KMS-11 (cell line): ENCODE results near the gene ZC3H10.

Experiments used
- H2AFZ ChIP-seq: fragments of 200-600 bp; sonication (generic); 2 replicates; pipeline ENCODE4 v1.6.1; 2016; ENCODE audit warnings: antibody characterized with exemption, mixed run types, low read depth
- H3K27ac ChIP-seq: fragments of 200-600 bp; sonication (generic); 2 replicates; pipeline ENCODE4 v1.6.1; 2016; ENCODE audit warnings: mild to moderate bottlenecking, mixed run types
- H3K27me3 ChIP-seq: fragments of 200-600 bp; sonication (generic); 2 replicates; pipeline ENCODE4 v1.6.1; 2017; ENCODE audit warnings: mild to moderate bottlenecking, low read depth, mixed run types, moderate library complexity; ENCODE audit not compliant: insufficient read depth
- H3K36me3 ChIP-seq: fragments of 200-600 bp; sonication (generic); 2 replicates; pipeline ENCODE4 v1.6.1; 2017; ENCODE audit warnings: mild to moderate bottlenecking, mixed run types; ENCODE audit not compliant: insufficient read depth
- H3K4me1 ChIP-seq: fragments of 200-600 bp; sonication (generic); 2 replicates; pipeline ENCODE4 v1.6.1; 2016; ENCODE audit warnings: mild to moderate bottlenecking, low read depth, mixed run types; ENCODE audit not compliant: poor library complexity, severe bottlenecking
- H3K4me2 ChIP-seq: fragments of 200-600 bp; sonication (generic); 2 replicates; pipeline ENCODE4 v1.7.0; 2016; ENCODE audit warnings: mild to moderate bottlenecking, mixed run types
- H3K4me3 ChIP-seq: fragments of 200-600 bp; sonication (generic); IDR thresholded peaks from 2 replicates; pipeline ENCODE4 v1.6.1; 2017; ENCODE audit warnings: low read depth, low read length, mixed read lengths; ENCODE audit not compliant: insufficient read depth
- H3K79me2 ChIP-seq: fragments of 200-600 bp; sonication (generic); 2 replicates; pipeline ENCODE4 v1.6.1; 2016; ENCODE audit warnings: low read depth, mixed run types; ENCODE audit not compliant: insufficient read depth
- H3K9ac ChIP-seq: fragments of 200-600 bp; sonication (generic); 2 replicates; pipeline ENCODE4 v1.6.1; 2016; ENCODE audit warnings: mild to moderate bottlenecking, mixed run types
- H4K20me1 ChIP-seq: fragments of 200-600 bp; sonication (generic); 2 replicates; pipeline ENCODE4 v1.6.1; 2016; ENCODE audit warnings: mild to moderate bottlenecking, mixed run types; ENCODE audit not compliant: insufficient read depth
- TF ChIP-seq, protein P1 (sequence below): fragments of 200-600 bp; sonication (generic); conservative IDR thresholded peaks from 2 replicates; pipeline ENCODE4 v1.6.1; 2017; ENCODE audit warnings: low read depth, mild to moderate bottlenecking, antibody characterized with exemption, low read length, moderate library complexity, mixed read lengths

ZC3H10 gene

DNA sequence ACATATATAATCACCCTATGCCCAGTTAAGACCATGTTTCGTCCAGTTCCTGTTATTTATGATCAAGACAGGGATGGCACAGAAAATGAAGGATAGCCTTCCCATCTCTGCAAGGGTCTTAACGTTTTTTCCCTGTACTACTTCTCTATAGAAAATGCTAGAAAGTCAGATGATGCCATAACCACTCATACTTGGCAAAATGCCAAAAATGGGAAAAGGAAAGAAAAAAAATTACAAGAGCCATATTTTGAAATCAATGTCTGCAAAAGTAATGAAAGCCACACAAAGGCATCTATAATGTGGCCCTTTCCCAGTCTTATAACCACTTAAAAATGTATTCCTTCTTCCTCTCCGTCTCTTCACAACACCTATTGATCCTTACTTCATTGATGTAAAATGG, 32.5 kb downstream of the ZC3H10 start:
- Histone ChIP-seq H3K9ac (no peak overlapping the region), H2AFZ (no peak overlapping the region), H4K20me1 (no peaks in the 10 kb centered on the region), H3K36me3 (no peaks in the 10 kb centered on the region), H3K4me2 (peak overlapping the region; percentile 52), H3K27me3 (no peaks in the 10 kb centered on the region), H3K79me2 (no peaks in the 10 kb centered on the region), H3K4me1 (peaks cover 37% of the 10 kb centered on the region), H3K27ac (peak overlapping the region; percentile 89; the same call in 1 of the 2 replicates), H3K4me3 (no peak overlapping the region)
- TF ChIP-seq, protein P1, sequence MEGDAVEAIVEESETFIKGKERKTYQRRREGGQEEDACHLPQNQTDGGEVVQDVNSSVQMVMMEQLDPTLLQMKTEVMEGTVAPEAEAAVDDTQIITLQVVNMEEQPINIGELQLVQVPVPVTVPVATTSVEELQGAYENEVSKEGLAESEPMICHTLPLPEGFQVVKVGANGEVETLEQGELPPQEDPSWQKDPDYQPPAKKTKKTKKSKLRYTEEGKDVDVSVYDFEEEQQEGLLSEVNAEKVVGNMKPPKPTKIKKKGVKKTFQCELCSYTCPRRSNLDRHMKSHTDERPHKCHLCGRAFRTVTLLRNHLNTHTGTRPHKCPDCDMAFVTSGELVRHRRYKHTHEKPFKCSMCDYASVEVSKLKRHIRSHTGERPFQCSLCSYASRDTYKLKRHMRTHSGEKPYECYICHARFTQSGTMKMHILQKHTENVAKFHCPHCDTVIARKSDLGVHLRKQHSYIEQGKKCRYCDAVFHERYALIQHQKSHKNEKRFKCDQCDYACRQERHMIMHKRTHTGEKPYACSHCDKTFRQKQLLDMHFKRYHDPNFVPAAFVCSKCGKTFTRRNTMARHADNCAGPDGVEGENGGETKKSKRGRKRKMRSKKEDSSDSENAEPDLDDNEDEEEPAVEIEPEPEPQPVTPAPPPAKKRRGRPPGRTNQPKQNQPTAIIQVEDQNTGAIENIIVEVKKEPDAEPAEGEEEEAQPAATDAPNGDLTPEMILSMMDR, result no peak

DNA sequence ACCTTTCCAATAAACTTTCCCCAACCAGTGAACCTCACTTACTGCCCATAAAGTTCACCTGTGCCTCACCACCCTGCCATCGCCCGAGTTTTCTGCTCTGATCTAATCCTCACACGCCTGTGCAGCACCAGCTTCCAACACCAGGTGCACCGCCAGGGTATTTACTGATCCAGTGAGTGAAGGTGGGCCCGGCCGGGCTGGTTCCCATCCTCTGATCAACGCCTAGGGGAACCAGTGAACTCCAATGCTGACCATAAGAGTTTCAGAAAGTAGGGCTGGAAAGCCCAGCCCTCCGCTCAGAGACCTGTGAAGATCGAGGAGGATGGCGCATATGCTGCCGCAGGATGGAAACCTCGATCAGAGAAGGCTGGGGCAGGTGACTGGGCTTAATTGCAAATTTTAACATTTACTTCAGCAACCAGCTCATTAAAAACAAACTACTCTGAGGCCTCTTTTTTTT, 33.6 kb downstream of the ZC3H10 start:
- Histone ChIP-seq H2AFZ (peak overlapping the region; percentile 53), H3K36me3 (no peaks in the 10 kb centered on the region), H3K4me2 (peak overlapping the region; percentile 52), H3K4me1 (peaks cover 39% of the 10 kb centered on the region), H3K27me3 (no peaks in the 10 kb centered on the region), H3K27ac (peak overlapping the region; percentile 89), H4K20me1 (no peaks in the 10 kb centered on the region), H3K79me2 (no peaks in the 10 kb centered on the region), H3K9ac (peak overlapping the region; percentile 90), H3K4me3 (peak overlapping the region; percentile 73)
- TF ChIP-seq, protein P1, result peak; percentile 98

DNA sequence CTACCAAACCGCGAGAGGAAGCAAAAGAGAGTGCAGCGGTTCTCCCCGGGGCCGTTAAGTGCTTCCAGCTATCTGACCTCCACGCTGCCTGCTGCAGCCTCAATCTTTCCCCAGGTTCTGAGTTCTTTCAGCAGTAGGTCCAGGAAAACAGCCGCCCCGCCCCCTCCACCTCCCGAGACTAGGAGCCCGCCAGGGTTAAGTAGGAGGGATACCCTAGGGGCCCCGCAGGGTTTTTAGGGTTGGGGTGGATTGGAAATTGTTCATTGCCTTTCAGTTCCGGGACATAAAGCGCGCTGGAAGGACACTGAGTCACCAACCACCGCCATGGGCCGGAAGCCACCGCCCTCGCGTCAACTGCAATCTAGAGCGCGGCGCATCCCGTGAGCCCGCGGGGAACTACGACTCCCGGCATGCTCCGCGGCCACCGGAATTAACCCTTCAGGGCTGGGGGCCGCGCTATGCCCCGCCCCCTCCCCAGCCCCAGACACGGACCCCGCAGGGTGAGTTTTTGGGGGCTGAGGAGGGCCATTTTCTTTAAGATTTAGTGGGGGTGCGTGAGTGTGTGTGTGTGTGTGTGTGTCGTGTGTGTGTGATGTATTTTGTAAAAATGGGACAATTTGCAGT, 34.2 kb downstream of the ZC3H10 start, which contains the start of gene MYL6B:
Gene MYL6B (plus strand): TSS at position 456 of the 624 bp plus-strand sequence. CDS start 1,332 bp downstream, outside the sequence.
- Histone ChIP-seq H3K79me2 (no peaks in the 10 kb centered on the region), H3K4me3 (peak within 1 kb of the TSS; percentile 73), H3K9ac (peak within 1 kb of the TSS; percentile 90), H3K4me2 (peak within 1 kb of the TSS; percentile 52), H4K20me1 (no peaks in the 10 kb centered on the region), H3K27ac (peak within 1 kb of the TSS; percentile 89), H3K36me3 (no peaks in the 10 kb centered on the region), H3K27me3 (no peaks in the 10 kb centered on the region), H2AFZ (peak within 1 kb of the TSS; percentile 53), H3K4me1 (peaks cover 44% of the 10 kb centered on the region)
- TF ChIP-seq, protein P1, result no peak

DNA sequence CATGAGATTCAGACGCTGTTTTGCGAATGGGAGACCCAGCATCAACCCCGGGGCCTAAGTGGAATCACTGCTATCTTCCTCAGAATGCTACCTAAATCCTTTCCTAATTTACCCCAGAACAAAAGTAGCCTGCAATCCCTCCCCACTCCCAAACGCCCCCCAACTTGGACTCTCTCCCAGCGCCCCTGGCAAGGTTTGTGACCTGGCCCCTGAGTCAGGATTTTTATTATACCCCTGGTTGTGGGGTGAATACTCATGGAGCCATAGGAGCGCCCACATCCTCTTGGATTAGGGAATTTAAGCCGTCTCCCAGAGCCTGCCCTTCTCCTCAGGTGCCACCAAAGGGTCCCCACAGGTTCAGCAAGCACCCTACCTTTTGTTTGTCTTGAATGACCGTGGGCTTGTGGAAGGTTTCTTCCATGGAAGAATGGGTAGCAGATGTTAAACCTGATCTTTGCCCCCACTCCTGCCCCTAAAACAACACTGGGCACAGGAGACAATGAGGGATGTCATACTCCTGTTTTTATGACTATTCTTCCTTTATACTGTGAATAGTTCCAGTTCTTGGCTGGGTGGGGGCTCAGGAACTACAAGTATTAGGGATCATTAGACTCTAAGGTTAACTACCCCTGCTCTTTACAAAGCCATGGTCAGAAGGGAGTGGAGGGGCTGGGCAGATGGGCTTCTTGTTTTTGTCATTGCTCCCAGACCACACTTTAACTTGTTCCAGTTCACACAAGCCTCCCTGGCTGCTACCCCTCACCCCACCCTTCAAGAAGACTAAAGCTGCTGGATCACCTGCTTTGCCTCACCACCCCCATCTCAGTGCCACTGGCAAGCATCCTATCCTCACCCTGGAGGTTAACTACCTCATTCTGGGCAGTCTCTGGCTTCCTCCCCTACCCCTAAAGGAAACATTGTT, 35.0 kb downstream of the ZC3H10 start:
- Histone ChIP-seq H4K20me1 (no peaks in the 10 kb centered on the region), H3K27ac (peak overlapping the region; percentile 89; the same call in 1 of the 2 replicates), H3K27me3 (no peaks in the 10 kb centered on the region), H3K36me3 (no peaks in the 10 kb centered on the region), H3K4me2 (peak overlapping the region; percentile 52), H3K79me2 (no peaks in the 10 kb centered on the region), H2AFZ (peak overlapping the region; percentile 53), H3K9ac (peak overlapping the region; percentile 90; the same call in 1 of the 2 replicates), H3K4me3 (peak overlapping the region; percentile 56), H3K4me1 (peaks cover 47% of the 10 kb centered on the region)
- TF ChIP-seq, protein P1, result no peak
